Transverse colon (tissue), 4 donors: ENCODE results near the gene FH.

Source experiments
- EP300 ChIP-seq: sonication (generic); formaldehyde crosslinking; IDR thresholded peaks from one replicate; pipeline ENCODE4 v1.6.1; 2017; ENCODE audit warnings: antibody characterized with exemption, low read depth
- POLR2AphosphoS5 ChIP-seq, 3 donors: sonication (generic); formaldehyde crosslinking; IDR thresholded peaks; one replicate each; pipeline ENCODE4 v1.6.1; 2016; ENCODE audit warnings: antibody characterized with exemption in 3 of 3
- TF ChIP-seq, protein P1 (sequence below), 5 experiments: fragments of 200-600 bp in 3 of 5; fragments of 450-650 bp in 2 of 5; sonication (generic) in 3 of 5; IDR thresholded peaks; 1 replicate in 2 of 5; 2 replicates in 3 of 5; pipeline ENCODE4 v1.5.1; 2016 to 2017; ENCODE audit warnings: antibody characterized with exemption in 5 of 5, inconsistent platforms in 3 of 5, mild to moderate bottlenecking in 2 of 5, moderate library complexity in 1 of 5

DNA sequence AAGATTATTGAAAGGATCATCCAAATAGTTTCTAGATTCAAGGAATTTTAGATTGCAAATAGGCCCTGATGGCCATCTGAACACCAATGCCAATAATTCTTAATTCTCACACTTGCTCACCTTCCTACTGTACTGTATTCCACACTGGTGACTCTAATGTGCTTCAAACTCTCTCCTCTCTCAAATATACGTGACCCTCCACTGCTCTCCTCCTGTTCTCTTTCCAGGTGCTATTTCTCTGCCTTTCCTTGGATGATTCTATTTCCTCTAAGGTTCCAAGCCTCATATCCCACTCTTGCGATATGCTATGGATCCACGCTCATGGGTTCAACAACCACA is 41.3 kb upstream of the FH start:
- TF ChIP-seq, protein P1, sequence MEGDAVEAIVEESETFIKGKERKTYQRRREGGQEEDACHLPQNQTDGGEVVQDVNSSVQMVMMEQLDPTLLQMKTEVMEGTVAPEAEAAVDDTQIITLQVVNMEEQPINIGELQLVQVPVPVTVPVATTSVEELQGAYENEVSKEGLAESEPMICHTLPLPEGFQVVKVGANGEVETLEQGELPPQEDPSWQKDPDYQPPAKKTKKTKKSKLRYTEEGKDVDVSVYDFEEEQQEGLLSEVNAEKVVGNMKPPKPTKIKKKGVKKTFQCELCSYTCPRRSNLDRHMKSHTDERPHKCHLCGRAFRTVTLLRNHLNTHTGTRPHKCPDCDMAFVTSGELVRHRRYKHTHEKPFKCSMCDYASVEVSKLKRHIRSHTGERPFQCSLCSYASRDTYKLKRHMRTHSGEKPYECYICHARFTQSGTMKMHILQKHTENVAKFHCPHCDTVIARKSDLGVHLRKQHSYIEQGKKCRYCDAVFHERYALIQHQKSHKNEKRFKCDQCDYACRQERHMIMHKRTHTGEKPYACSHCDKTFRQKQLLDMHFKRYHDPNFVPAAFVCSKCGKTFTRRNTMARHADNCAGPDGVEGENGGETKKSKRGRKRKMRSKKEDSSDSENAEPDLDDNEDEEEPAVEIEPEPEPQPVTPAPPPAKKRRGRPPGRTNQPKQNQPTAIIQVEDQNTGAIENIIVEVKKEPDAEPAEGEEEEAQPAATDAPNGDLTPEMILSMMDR (IDR thresholded peaks at IDR 0.05), result no peak
- TF ChIP-seq EP300, result no peak
- TF ChIP-seq POLR2AphosphoS5 (IDR thresholded peaks at IDR 0.05), result no peak
